Ishikawa (cell line): ENCODE measurements around the gene PSD2.

ENCODE experiments used
- CREB1 ChIP-seq: IDR thresholded peaks from 2 replicates; pipeline ENCODE4 v1.6.1; 2012; ENCODE audit warnings: low read depth
- EP300 ChIP-seq: IDR thresholded peaks from 2 replicates; pipeline ENCODE4 v1.6.1; 2012; ENCODE audit warnings: borderline replicate concordance
- FOXM1 ChIP-seq: IDR thresholded peaks from 2 replicates; pipeline ENCODE4 v1.6.1; 2012; ENCODE audit warnings: low read depth, borderline replicate concordance
- RAD21 ChIP-seq: IDR thresholded peaks from 2 replicates; pipeline ENCODE4 v1.6.1; 2012; ENCODE audit warnings: low read depth

GRCh38 chr5:139888370-139888769 lies 92.8 kb downstream of the PSD2 start:
- TF ChIP-seq RAD21 (no peak), EP300 (no peak), FOXM1 (no peak), CREB1 (no peak)
